ENCODE data around the gene ZNF678.
"Not testable (repeated sequence)": the region's sequence is repeated elsewhere in the genome, so short reads cannot be mapped to it uniquely, and the experiment has no call there.

ZNF678 gene

GRCh38 chr1:227560393-227561173, 2.8 kb upstream of the ZNF678 start:
- TF ChIP-seq GATA1 (IDR thresholded peaks at IDR 0.05; ENCODE audit: low read depth, low read length) (no peak), POLR2A (IDR thresholded peaks at IDR 0.05; ENCODE audit: low read length) (no peak)
- DNase-seq: peak; percentile 36 to 46

GRCh38 chr1:227561241-227561907, 2.0 kb upstream of the ZNF678 start:
- DNase-seq: no peak
- TF ChIP-seq GATA1 (IDR thresholded peaks at IDR 0.05; ENCODE audit: low read depth, low read length) (no peak), POLR2A (IDR thresholded peaks at IDR 0.05; ENCODE audit: low read length) (no peak)

- TF ChIP-seq GATA1 (IDR thresholded peaks at IDR 0.05; ENCODE audit: low read depth, low read length): no peak
- no peak for TF ChIP-seq POLR2A (IDR thresholded peaks at IDR 0.05; ENCODE audit: low read length)
- DNase-seq: no peak
These were observed 1.3 kb upstream of the ZNF678 start for GRCh38 chr1:227562037-227562436.

- DNase-seq: no peak
- no peak for TF ChIP-seq GATA1 (IDR thresholded peaks at IDR 0.05; ENCODE audit: low read depth, low read length)
- TF ChIP-seq POLR2A (IDR thresholded peaks at IDR 0.05; ENCODE audit: low read length): no peak
These were observed 428 bp upstream of the ZNF678 start for GRCh38 chr1:227562933-227563323.

- TF ChIP-seq GATA1 (IDR thresholded peaks at IDR 0.05; ENCODE audit: low read depth, low read length) (no peak), POLR2A (IDR thresholded peaks at IDR 0.05; ENCODE audit: low read length) (no peak)
- DNase-seq: no peak
These were observed 3.9 kb downstream of the ZNF678 start for GRCh38 chr1:227567256-227567655.

GRCh38 chr1:227568593-227568992, 5.2 kb downstream of the ZNF678 start:
- no peak for DNase-seq
- TF ChIP-seq POLR2A (IDR thresholded peaks at IDR 0.05; ENCODE audit: low read length) (no peak), GATA1 (IDR thresholded peaks at IDR 0.05; ENCODE audit: low read depth, low read length) (no peak)

- no peak for TF ChIP-seq POLR2A (IDR thresholded peaks at IDR 0.05; ENCODE audit: low read length)
- no peak for TF ChIP-seq GATA1 (IDR thresholded peaks at IDR 0.05; ENCODE audit: low read depth, low read length)
- peak in 1 of 2 experiments; percentile 37 for DNase-seq
These were observed 9.4 kb downstream of the ZNF678 start for GRCh38 chr1:227572752-227573151.

GRCh38 chr1:227574926-227575325, 11.6 kb downstream of the ZNF678 start:
- no peak for TF ChIP-seq GATA1 (IDR thresholded peaks at IDR 0.05; ENCODE audit: low read depth, low read length)
- no peak for TF ChIP-seq POLR2A (IDR thresholded peaks at IDR 0.05; ENCODE audit: low read length)

GRCh38 chr1:227576189-227576588, 12.8 kb downstream of the ZNF678 start:
- no peak for DNase-seq
- TF ChIP-seq GATA1 (IDR thresholded peaks at IDR 0.05; ENCODE audit: low read depth, low read length): no peak
- TF ChIP-seq POLR2A (IDR thresholded peaks at IDR 0.05; ENCODE audit: low read length): no peak

More at GRCh38 chr1:227574926-227575325, 11.6 kb downstream of the ZNF678 start:
- DNase-seq: no peak

GRCh38 chr1:227577500-227577899, 14.1 kb downstream of the ZNF678 start:
- no peak for DNase-seq

GRCh38 chr1:227583354-227583753, 20.0 kb downstream of the ZNF678 start:
- no peak for DNase-seq
- TF ChIP-seq GATA1 (IDR thresholded peaks at IDR 0.05; ENCODE audit: low read depth, low read length) (no peak), POLR2A (IDR thresholded peaks at IDR 0.05; ENCODE audit: low read length) (no peak)

More at GRCh38 chr1:227577500-227577899, 14.1 kb downstream of the ZNF678 start:
- TF ChIP-seq GATA1 (IDR thresholded peaks at IDR 0.05; ENCODE audit: low read depth, low read length): no peak
- no peak for TF ChIP-seq POLR2A (IDR thresholded peaks at IDR 0.05; ENCODE audit: low read length)

GRCh38 chr1:227586733-227587132, 23.4 kb downstream of the ZNF678 start:
- no peak for TF ChIP-seq GATA1 (IDR thresholded peaks at IDR 0.05; ENCODE audit: low read depth, low read length)
- TF ChIP-seq POLR2A (IDR thresholded peaks at IDR 0.05; ENCODE audit: low read length): no peak
- no peak for DNase-seq

- no peak for TF ChIP-seq GATA1 (IDR thresholded peaks at IDR 0.05; ENCODE audit: low read depth, low read length)
- no peak for DNase-seq
These were observed 24.6 kb downstream of the ZNF678 start for GRCh38 chr1:227587968-227588367.

- not testable (repeated sequence) for DNase-seq
These were observed 25.4 kb downstream of the ZNF678 start for GRCh38 chr1:227588769-227589168.

- not testable (repeated sequence) for DNase-seq
These were observed 26.4 kb downstream of the ZNF678 start for GRCh38 chr1:227589777-227590176.

- DNase-seq: peak; percentile 7 to 59
These were observed 32.9 kb downstream of the ZNF678 start for GRCh38 chr1:227596222-227596621.
